GM18517 (cell line): ENCODE measurements around the gene ATP6V0E1.
"Not testable (repeated sequence)": the region's sequence is repeated elsewhere in the genome, so short reads cannot be mapped to it uniquely, and the experiment has no call there.

Experiments
- ATAC-seq: cut with Tn5 transposase; IDR thresholded peaks from one replicate; pipeline ENCODE4 v1.9.1; 2021; ENCODE audit warnings: mild to moderate bottlenecking, moderate library complexity; ENCODE audit not compliant: unreplicated experiment

The ATP6V0E1 gene

DNA sequence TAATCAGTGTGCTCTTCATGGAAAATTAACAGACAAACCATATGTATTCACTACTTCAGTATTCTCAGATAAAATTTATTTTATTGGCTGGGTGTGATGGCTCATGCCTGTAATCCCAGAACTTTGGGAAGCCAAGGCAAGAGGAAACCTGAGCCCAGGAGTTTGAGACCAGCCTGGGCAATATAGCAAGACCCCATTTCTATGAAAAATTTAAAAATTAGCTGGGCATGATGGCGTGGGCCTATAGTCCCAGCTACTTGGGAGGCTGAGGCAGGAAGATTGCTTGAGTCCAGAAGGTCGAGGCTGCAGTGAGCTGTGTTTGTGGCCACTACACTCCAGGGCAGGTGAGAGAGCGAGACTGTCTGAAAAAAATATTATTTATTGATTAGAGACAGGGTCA is 49.2 kb downstream of the ATP6V0E1 start:
- ATAC-seq: no peak

DNA sequence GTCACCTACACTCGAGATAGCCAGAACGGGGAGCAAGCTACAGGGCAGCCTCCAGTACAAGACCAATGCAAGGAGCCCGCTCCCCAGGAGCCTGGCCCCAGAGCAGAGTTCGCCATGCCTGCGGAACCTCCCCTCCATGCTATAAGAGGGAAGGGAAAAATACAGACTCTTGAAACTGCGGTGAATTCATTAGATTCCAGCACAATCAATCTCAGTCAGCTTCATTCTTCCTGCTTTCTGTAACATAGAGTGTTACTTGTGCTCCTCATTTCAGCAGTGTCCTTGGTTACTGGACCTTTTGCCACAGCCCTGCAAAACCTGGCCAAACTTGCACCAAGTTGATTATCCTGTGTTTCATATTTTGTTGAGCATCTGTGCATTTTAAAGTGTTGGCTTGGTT is 50.4 kb downstream of the ATP6V0E1 start:
- no peak for ATAC-seq

DNA sequence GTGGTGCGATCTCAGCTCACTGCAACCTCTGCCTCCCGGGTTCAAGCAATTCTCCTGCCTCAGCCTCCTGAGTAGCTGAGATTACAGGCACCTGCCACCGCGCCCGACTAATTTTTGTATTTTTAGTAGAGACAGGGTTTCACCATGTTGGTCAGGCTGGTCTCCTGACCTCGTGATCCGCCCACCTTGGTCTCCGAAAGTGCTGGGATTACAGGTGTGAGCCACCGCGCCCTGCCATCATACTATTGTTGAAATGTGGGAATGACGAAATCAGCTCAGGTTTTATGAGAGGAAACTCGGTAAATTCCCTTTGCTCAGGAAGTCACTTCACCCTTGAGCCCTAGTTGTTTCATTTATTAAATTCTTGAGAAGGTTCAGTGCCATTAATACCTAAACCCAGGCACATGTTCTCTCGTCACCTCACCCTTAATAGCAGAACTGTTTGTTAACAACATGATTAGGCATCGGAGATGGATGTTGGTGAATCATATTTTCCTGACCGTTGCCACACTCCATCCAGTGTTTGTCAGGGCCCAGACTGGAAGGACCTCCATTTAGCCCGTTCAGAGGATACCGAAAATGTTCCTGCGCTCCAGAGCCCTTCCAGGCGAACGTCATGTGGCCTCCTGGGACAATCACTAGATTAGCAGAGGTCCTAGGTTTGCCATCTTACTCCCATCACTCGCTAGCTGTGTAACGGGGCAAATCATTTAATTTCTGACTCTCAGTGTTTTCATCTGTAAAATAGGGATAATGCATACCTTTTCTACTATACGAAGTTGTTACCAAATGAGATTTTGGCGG is 52.5 kb downstream of the ATP6V0E1 start:
- ATAC-seq: peak; percentile 68

DNA sequence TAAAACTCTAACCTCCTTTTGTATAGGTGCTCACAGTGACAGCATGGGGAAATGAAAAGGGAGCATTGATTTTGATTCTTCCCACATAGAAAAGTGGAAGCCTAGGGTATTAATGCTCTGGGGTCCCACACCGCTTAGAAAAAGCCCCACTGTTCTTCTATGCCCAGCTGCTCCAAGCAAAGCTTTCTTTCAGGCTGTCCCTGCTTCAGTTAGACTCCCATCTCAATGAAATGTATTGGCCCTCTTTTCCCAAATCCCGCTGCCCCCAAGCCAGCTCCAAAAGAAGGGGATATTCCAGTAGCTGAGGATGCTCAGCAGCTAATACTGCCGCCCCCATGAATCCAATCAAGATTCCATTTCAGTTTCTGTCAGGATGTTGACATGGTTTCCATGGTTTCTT is 55.6 kb downstream of the ATP6V0E1 start:
- no peak for ATAC-seq

DNA sequence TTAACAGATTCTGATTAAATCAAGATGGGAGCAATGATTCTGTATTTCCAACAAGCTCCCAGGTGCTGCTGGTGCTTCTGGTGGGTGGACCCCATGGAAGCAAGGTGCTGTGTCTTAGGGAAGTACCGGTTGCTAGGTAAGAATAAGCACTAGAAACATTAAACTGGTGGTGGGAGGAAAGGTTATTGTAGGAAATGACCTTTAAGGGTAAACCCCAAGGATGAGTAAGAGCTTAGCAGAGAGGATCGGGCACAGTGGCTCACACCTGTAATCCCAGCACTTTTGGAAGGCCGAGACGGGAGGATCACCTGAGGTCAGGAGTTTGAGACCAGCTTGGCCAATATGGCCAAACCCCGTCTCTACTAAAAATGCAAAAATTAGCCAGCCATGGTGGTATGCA is 56.4 kb downstream of the ATP6V0E1 start:
- no peak for ATAC-seq

DNA sequence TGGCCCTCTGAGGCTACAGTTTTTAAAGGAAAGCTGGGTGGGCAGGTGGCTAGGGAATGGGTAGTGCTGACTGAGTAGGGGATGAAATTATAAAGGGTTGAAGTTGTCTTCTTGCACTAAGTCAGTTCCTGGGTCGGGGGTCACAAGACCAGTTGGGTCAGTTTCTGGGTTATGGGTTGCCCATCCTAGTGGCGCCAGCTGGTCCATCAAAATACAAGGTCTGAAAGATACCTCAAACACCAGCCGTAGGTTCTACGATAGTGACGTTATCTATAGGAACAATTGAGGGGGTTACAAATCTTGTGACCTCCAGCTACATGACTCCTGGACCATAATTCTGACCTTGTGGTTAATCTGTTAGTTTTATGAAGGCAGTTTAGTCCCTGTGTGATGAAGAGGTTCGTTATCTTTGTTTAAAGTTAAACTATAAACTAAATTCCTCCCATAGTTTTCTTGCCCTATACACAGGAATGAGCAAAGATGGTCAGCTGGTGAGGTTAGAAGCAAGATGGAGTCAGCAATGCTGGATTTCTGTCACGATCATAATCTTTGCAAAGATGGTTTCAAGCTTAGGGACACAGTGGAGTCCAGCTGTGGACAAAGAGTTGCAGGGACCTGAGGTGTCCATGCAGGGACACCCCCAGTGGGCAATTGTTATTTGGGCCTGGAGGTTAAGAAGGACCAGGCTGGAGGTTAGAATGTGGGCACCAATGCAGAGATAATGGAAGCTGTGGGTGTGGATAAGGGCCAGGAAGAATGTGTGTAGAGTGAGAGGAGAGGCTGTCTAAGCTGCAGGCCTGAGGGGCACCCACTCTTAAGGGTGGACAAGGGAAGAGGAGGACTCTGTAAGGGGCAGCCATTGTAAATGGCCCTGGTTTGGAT is 58.6 kb downstream of the ATP6V0E1 start:
- no peak for ATAC-seq

DNA sequence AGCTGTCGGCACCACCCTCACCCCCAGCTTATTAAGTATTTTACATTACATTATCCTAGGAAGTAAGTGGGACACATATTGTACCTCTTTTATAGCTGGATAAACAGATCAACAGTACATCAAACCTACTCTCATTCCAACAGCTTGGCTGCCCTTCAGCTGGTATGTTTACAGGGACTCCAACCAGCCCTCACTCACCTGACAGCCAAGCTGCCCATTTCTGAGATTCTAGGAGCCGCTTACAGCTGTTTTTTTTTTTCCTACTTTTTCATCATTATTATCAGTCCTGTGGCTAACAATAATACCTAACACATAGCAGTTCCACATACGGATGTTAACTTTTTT is 59.2 kb downstream of the ATP6V0E1 start:
- ATAC-seq: no peak

DNA sequence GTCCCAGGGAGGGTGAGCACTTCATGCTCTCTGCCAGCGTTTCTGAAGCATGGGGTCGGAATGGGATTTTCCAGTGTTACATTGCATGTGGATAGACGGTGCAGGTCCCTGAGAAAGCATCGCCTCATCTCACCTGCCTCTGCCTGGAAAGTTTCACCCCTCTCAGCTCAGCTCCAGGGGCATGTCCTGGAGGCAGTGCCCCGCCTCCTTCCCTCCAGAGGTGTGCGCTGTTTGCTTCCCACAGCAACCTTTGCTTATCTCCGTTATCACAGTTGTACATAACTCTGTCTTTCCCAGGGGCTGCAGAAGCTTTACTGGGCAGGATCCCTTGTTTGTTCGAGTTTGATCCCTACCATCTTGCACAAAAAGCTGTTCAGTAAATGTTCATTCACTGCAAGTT is 61.9 kb downstream of the ATP6V0E1 start:
- ATAC-seq: no peak

DNA sequence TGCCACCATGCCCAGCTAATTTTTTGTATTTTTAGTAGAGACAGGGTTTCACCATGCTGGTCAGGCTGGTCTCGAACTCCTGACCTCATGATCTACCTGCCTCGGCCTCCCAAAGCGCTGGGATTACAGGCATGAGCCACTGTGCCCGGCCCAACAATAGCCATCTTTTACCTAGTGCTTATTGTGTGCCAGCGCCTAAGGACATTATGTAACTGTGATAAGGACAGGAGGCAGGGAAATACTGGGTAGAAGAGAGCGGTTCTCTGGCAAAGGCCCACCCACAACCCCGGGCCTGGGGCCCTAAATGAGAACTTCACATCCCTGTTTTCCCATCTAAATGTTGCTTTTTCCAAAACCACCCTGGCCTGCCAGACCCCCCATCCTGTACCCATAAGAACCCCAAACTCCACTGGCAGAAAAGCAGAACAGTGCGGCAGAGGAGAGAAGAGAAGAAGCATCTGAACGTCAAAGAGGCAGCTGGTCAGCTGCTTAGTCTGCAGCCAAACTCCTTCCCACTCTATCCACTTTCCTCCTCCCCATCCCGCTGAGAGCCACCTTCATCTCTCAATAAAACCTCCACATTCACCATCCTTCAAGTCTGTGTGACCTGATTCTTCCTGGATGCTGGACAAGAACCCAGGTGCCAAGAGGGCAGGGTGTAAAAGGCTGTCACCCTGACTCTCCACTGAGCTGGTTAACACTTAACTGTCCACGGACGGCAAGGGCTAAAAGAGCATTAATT is 63.7 kb downstream of the ATP6V0E1 start:
- not testable (repeated sequence) for ATAC-seq

DNA sequence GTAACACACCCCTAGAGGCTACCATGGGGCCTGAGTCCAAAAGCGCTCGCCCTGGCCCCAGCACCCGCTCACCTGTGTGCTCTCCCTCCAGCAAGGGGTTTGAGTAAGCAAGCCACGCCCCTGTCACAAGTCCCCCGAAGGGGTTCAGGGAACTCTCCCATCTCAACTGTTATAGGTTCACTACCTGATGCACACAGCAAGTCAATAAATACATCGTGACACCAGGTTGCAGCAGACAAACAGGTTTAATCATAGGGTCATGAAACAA is 64.2 kb downstream of the ATP6V0E1 start:
- no peak for ATAC-seq

DNA sequence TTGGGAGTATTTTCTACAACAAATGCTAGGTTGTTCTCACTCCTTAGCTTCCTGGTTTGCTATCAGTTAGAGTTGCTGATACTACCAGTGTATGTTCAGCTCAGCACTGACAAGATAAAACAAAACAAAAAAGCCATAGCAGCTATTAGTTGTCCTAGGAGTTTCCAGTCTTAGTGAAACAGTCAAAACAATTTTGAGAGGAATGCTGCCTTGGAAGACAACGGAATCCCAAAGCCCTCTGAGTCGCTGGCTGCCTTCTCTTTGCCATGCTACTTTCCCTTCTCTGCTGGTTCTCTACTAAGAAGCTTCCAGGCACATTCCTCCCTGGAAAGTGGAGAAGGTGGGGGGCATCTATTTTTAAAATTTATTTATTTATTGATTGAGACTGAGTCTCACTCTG is 67.2 kb downstream of the ATP6V0E1 start:
- ATAC-seq: no peak

DNA sequence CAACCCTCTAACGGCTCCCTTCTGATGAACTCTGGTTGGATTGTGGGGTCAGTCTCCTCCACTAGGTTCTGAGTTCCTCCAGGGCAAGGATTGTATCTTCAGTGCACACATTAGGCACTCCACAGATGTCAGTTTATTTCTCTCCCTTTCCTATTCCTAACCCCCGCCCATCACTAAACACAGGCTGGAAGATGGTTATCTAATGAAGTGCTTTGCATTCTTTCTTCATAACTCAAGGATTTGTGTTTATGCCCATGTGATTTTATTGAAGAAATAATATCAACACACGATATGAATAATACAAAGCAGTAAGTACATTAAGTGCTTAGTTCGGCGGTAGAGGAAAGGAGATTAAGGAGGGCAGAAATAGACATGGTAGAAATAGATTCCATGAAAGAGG is 68.2 kb downstream of the ATP6V0E1 start:
- no peak for ATAC-seq

DNA sequence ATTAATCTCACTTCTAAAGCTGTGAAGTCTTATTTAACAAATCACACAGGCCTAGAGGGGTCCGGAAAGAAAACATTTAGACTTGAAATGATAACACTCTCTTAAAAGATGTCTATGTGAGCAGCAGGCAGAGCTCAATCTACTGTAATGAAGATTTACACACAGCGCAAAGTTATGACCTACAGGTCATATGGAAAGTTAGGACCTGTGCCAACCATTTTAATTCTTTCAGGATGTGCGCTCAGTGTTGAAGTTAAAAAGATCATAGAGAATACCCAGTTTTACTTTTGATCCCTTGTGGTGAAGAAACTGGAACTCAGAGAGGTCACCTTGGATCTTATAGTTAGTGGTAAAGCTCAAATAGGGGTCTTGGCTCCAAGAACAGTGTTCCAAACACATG is 69.5 kb downstream of the ATP6V0E1 start:
- no peak for ATAC-seq

DNA sequence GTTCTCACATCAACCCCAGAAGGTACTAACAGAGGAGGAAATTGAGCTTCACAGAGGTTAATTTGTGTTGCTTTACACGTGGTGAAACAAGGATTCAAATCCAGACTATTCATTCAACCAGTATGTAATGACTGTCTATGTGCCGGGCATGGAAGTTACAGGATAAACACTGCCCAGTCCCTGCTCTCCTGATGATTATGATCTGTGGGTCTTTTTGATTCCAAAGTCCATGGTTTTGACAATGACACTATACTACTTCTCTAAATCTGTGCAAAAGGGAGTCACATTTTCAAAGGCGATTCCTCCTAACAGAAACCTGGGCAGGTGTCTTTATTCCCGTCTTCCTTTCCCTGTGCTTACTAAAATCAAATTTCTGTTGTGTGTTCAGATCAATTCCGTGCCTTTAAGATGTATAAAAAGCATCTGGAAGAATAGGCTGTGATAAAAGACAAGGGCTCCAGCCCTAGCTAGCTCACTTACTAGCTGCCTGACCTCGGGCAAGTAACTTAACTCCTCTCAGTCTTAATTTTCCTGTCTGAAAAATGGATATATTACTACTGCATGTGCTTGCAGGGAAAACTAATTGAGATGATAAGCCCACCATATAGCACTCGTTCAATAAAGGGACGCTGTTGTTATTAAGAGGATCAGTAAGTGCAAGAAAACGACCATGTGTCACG is 71.6 kb downstream of the ATP6V0E1 start:
- ATAC-seq: no peak

DNA sequence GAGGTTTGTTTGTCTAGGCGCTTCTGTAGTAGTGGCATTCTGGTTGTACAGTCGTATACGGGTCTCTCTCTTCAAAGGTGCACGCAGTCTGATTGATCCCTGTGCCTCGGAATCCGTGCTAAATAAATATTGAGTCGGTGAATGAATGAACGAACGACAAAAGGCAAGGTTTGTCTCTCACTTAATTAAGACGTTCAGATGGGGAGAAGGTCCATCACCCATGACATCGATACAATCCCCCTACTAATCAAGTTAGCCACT is 72.1 kb downstream of the ATP6V0E1 start:
- no peak for ATAC-seq

DNA sequence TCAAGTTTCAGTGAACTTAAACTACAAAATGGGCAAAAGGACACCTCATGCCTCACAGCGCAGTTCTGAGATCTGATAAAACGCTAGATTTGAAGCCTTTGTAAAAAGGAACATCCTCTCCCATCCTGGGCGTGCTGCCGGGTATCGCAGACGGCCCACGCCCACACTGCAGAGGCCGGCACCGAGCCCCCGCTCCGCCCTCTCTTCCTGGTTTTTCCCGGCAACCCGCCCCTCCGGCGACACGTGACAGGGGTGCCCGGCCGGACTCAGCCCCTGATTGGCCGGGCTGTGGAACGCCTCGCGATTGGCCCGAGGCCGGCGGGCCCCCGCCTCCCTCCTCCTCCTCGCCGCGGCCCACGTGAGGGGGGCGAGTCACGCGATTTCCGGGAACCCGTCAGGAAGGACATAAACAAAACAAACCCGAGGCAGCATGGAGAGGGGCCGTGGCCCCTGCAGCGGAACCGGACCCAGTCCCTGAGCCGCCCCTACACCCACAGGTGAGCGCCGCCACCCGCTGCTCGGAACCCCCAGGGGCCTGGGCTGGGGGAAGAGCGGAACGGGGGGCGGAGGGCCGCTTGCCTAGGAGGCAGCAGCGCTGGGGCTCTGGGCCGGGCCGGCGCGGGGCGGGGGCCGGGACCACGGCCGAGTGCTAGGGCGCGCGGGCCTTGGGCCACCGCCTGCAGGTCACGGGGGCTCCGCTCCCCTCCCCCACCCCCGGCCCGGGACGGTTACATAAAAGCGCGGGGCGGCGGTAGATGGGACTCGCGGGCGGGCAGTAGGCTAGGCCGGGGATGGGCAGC is 72.6 kb downstream of the ATP6V0E1 start, which contains the start of gene CREBRF:
CREBRF (plus strand) TSS at position 370 of the 800 bp plus-strand sequence. CDS start 24,424 bp downstream, outside the sequence.
- peak; percentile 73 for ATAC-seq

DNA sequence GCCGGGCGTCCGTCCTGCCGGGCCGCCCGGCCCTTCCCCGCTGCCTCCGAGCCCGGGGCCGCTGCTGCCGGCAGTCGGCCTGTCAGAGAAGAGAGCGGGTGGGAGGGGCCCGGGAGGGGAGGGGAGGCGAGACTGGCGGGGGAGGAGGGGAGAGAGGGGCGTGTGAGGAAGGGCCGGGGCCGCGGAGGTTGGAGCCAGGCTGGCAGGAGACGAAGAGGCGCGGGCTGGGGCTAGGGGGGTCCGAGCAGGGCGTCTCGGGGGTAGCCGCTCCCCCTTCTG is 73.2 kb downstream of the ATP6V0E1 start:
- peak; percentile 21 for ATAC-seq

DNA sequence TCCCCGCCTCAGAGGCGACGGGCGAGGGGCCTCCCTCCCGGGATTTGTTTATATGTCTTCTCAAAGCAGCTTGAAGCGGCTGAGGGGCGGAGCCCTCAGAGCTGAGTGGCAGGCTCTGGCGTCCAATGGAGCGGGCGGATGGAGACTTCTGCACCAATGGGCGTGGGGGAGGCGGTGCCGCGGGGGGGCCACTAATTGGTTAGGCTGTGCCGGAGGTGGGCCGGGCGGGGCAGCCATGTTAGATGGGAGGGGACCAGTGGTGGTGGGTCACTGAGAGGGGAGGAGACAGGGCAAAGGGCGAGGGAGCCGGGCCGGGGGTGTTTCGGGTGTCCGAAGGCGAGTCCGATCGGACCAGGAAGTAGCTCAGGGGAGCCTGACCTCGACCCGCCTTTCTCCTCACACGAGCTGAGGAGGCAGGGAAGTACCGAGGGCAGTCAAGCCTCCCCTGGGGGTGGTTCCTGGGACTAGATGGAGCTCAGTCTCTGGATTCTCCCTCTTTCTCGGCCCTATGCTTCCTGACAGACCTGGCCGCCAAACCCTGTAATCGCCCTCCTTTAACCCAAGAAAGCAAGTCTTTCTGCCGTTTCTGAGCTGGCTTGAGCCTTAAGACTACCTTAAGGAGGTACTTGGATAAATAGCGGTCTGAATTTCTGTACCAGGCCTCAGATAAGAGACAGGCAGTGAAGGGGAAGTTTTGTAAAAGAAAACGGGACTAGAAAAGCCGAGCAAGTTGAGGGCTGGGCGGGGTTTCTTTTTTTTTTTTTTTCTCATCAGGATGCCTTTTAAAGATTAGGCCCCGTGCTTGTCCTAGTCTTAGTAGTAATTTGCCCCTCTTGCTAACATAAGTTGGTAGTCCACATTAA is 73.7 kb downstream of the ATP6V0E1 start:
- peak; percentile 64 for ATAC-seq

DNA sequence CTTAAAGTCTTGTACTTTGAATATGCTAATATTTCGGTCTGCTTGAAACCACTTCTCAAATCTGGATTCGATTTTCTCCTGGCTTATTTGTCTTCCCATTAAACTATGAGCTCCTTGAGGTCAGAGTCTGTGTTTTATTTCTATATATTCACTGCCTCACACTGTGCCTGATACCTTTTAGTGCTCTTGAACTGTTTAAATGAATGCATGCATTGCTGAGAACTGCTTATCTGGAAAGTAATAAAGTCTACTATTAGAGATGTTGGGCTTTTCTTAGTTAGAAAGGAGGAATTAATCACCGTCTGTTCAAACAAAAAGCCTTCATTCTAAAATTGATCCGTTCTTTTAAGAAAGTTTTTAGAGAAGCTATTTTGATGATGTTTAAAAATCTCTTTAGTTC is 78.6 kb downstream of the ATP6V0E1 start:
- no peak for ATAC-seq

DNA sequence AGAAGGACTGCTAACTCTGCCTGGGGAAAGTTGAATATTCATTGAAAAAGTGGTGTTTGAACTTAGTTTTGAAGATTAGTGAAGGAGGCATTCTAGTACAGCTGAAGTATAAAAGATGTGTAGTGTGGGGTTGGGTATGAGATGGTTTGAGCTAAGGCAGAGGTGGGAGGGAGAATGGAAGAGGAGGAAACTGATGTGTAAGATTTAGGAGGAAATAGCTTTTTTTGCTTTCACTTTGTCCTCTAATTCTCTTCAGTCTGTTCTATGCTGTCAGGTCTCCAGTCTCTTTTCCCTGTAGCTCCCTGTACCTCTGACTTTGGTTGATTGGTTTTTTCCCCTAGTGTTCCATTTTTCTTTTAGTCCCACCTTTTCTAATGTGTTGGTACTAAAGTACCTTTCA is 81.6 kb downstream of the ATP6V0E1 start:
- no peak for ATAC-seq
